Activated naive CD4-positive, alpha-beta T cell treated with anti-CD3 and anti-CD28 coated beads, Interleukin-2, amount 50 U/mL, for 16 hours (primary cell): ENCODE measurements around the gene CNOT10.

Experiments used
- DNase-seq: peaks from one replicate; pipeline ENCODE4 v3.0.0-alpha.2; 2020

The CNOT10 gene

GRCh38 chr3:32820430-32820829, 135.4 kb downstream of the CNOT10 start:
- no peak for DNase-seq

GRCh38 chr3:32820971-32821685, 136.1 kb downstream of the CNOT10 start:
- DNase-seq: no peak

GRCh38 chr3:32821686-32822296, 136.8 kb downstream of the CNOT10 start:
- no peak for DNase-seq

GRCh38 chr3:32822609-32823498, 137.9 kb downstream of the CNOT10 start:
- DNase-seq: no peak
